UCSD-AML1 (cell line): ENCODE data around the gene LMNB1.
"Not testable (repeated sequence)": the region's sequence is repeated elsewhere in the genome, so short reads cannot be mapped to it uniquely, and the experiment has no call there.

ENCODE experiments used
- DNase-seq: peaks from one replicate; lab custom pipeline; 2025; ENCODE audit not compliant: unreplicated experiment; lab: John Stamatoyannopoulos, UW

The LMNB1 gene

GRCh38 chr5:126776499-126777256 is at the start of gene LMNB1:
Gene LMNB1 (plus strand): TSS chr5:126777136. CDS start chr5:126777509, 373 bp downstream.
- DNase-seq, result peak; percentile 94

DNA sequence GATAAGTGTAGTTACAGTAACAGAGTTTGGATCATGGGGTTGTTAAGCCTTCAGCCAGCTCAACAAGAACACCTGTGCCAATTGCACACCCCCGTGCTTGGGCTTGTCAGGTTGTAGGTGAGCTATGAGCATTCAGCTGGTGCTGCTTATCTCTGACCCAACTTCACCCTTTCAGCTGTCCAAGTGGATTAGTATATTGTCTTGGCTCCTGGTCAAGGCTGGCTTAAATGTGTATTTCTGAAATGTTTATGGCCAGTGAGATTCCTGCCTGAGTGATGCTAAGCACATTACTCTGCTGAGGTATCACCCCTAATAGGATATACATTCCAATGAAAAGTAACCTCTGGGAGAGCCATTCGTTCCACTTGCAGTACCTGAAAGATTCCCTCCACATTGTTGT is 44.2 kb upstream of the LMNB1 start:
- no peak for DNase-seq

- DNase-seq, result not testable (repeated sequence)
Observed at GRCh38 chr5:126734573-126734972, 42.4 kb upstream of the LMNB1 start.

- no peak for DNase-seq
Observed at GRCh38 chr5:126736141-126736540, 40.8 kb upstream of the LMNB1 start.

DNA sequence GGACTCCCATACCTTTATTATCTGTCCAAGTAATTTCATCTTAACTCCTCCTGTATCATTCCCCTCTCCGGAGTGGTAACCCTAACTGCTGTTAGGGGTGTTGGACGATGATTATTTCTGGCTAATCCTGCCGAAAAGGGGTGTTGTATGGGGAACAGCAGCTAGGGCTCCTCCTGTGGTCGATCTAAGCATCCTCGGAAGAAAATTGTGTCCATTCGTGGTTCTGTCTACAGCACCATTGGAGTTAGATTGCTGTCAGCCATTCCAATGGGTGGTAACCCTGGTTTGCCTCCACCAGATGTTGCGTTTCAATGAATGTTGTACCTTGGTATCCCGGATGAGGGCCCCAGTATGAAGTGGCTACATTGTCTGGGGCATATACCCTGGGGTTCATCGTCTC is 35.6 kb upstream of the LMNB1 start:
- DNase-seq, result no peak

- DNase-seq, result no peak
Observed at GRCh38 chr5:126742425-126742824, 34.5 kb upstream of the LMNB1 start.

GRCh38 chr5:126744836-126745235 is 32.1 kb upstream of the LMNB1 start:
- no peak for DNase-seq

DNA sequence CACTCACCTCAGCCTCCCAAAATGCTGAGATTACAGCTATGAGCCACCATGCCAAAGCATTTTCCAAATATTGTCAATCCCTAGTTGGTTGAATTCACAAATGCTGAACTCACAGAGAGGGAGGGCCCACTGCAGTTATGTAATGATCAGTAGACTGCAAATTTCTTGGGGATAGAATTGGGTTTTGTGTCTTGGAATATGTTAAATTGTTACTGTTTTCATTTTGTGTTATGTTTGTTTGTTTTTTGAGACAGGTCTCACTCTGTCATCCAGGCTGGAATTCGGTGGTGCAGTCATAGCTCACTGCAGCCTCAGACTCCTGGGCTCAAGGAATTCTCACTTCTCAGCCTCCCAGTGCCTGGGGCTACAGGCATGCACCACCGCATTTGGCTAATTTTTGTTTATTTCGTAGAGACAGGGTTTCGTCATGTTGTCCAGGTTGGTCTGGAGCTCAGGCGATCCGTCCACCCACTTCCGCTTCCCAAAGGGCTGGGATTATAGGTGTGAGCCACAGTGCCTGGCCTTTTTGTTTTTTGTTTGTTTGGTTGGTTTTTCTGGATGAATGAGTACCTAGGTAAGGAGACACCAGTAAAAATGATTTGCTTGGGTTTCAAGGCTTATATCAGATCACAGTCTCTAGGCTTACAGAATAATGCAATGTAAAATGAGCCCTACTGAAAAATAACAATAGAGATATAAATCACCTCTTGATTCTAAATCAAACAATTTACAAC is 31.5 kb upstream of the LMNB1 start:
- no peak for DNase-seq

DNA sequence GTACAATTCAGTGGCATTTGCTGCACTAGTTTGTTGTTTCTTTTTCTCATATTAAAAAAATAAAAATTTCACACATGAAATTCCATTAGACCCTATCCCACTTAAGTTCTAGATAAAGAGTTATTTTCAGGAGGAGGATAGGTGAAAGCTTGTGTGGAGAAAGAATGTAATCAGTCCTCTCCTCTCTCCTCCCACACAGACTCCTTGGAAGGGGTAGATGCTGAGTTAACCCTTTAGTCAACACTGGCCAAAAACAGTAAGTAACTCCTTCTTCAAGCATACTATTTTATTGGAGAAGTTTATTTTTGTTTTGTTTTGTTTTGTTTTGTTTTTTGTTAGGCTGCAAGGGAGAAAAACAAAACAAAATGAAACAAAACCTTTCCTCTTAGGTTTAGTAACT is 30.6 kb upstream of the LMNB1 start:
- DNase-seq, result no peak

DNA sequence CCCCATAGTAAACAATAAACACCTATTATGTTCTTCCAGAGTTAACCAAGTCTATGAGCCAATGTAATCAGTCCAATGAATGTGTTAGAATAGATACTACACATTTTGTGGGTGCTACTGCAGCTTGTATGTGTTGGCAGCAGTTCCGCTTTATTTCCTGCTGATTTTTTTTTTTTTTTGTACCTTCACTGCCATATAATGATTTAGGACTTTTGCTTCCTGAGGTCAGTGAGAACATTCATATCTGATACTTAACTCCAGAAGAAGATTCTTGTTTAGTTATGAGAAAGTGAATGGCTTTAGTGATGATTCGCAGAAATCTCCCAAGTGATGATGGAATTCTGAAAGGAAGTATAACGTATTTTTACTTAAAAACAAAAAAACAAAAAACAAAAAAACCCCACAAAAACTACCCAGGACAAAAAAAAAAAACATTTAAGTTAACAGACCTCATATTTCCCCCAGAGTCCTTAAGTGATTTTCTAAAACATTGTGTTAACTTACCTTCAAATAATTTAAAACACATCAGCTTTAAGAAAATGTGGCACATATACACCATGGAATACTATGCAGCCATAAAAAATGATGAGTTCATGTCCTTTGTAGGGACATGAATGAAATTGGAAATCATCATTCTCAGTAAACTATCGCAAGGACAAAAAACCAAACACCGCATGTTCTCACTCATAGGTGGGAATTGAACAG is 24.7 kb upstream of the LMNB1 start:
- no peak for DNase-seq

DNA sequence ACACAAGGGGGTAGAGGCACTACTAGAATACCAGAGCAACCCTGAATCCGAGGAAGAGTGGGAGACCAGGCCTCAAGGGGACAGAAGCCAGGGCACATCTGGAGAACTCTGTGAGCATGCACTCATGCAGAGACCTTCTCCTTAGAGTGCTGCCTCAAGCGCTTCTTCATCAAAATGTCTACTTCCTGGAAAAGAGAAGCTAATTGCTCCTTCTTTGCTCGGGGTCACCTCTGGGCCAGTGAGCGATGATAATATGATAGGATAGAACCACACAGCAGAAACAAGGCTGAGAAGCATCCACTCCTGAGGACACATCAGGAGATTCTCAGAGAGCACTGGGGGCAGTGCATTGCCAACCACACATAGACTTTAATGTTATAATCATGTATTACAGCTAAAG is 23.7 kb upstream of the LMNB1 start:
- DNase-seq, result no peak

GRCh38 chr5:126754609-126755008 is 22.3 kb upstream of the LMNB1 start:
- DNase-seq, result no peak

GRCh38 chr5:126755593-126755992 is 21.3 kb upstream of the LMNB1 start:
- peak; percentile 20 for DNase-seq

DNA sequence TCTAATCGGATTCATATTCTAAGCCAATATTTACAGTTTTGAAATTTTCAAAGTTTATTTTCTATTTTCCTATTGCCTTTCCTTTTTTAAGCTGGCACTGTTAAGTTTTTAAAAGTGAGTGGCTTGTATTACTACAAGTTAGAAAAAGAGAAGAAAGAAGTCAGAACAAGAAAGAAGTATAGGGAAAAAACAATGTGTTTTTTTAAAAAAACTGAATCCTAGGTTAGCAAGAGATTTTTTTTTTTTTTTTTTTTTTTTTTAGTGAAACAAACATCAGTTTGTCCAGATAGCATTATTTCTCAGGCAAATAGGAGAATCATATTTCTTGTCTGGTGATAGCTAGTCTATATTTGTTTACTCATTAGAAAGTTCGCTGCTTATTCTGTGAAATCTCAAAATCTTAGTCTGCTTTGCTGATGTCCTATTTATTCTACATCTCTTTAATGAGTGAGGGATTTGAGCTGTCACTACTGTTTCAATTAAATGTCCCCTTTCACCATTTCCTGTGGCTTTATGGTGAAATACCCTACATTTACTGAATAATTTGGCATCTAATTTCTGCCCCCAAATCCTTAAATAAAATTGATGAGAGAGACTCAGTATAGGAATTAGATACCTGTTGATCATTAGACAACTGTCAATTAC is 19.1 kb upstream of the LMNB1 start:
- DNase-seq, result no peak

DNA sequence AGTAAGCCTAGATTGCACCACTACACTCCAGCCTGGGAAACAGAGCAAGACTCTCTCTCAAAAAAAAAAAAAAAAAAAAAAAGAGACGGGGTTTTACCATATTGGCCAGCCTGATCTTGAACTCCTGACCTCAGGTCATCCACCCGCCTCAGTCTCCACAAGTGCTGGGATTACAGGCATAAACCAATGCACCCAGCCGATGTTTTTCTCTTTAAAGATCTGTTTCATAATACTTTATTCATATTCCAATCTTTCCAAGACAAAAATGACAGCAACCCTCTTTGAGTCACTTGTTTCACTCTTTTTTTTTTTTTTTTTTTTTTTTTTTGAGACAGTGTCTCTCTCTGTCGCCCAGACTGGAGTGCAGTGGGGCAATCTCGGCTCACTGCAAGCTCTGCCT is 13.6 kb upstream of the LMNB1 start:
- DNase-seq, result no peak

DNA sequence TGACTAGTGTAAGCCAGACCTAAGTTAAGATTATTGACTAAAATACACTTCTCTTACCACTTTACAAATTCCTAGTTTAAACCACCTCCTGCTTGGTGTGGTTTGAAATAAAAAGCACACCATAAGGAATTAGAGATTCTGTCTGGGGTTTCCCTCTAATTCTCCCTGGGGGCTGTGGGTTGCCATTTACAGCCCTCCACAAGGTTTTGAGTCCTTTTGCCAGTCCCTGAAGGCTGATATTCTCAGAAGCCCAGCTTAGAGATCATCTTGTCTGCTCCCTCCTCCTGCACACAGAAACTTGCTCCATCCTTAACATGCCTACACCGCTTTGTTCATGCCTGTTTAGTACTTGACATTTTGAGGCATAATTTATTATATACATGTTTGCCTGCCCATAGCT is 7.2 kb upstream of the LMNB1 start:
- no peak for DNase-seq

- DNase-seq, result not testable (repeated sequence)
Observed at GRCh38 chr5:126773536-126773935, 3.4 kb upstream of the LMNB1 start.

GRCh38 chr5:126774595-126774994 is 2.3 kb upstream of the LMNB1 start:
- DNase-seq, result not testable (repeated sequence)

GRCh38 chr5:126777257-126777974 is 480 bp downstream of the LMNB1 start:
- peak; percentile 65 for DNase-seq

DNA sequence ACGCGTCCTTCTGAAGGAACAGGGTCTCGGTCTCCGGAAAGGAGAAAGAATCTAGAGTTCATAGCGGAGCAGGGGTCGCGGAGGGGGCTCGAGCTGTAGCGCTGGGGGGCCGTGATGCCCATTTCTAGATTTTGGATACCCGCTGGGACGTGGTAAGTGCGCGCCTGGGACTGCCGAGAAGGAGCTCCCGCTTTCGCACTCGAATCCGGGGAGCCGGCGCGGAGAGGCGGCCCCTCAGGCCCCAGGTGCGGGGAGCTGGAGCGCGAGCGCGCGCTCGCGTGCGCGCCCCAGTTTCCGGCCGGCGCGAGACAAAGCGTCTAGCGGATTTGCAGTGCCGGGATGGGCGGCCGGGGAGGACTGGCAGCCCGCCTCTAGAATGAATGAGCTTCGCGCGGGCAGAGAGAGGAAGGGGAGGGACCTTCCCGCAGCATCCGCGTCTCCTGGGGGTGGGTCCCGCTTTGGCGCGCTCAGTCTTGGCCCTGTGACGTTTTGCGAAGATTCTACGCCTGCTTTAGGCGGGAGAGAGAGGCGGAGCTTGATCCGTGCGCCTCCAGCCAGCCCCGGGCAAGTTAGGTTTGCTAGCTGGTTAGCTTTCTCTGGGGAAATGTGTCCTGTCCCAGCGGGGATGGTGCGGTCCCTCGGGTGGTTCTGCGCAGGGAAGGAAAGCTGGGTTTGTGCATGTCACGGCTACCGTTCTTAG is 1.2 kb downstream of the LMNB1 start:
- peak; percentile 93 for DNase-seq
